Astrocyte of the spinal cord (primary cell): ENCODE data around the gene NTRK2.

Source experiments
- DNase-seq: peaks from one replicate; pipeline ENCODE4 v3.0.0; 2011; ENCODE audit warnings: low read depth, low spot score
- H3K4me3 ChIP-seq: 2 replicates; pipeline ENCODE4 v1.5.1; 2011; ENCODE audit warnings: low read depth, mild to moderate bottlenecking, low read length, moderate library complexity
- in situ Hi-C: cut with HindIII; loops from 2 replicates; pipeline ENCODE4 v1.10.0; 2017; ENCODE audit warnings: low sequenced_read_pairs
- TF ChIP-seq, protein P1 (sequence below): IDR thresholded peaks from 2 replicates; pipeline ENCODE4 v1.5.1; 2012; ENCODE audit warnings: low read depth, mild to moderate bottlenecking, low read length, inconsistent platforms

NTRK2 gene

DNA sequence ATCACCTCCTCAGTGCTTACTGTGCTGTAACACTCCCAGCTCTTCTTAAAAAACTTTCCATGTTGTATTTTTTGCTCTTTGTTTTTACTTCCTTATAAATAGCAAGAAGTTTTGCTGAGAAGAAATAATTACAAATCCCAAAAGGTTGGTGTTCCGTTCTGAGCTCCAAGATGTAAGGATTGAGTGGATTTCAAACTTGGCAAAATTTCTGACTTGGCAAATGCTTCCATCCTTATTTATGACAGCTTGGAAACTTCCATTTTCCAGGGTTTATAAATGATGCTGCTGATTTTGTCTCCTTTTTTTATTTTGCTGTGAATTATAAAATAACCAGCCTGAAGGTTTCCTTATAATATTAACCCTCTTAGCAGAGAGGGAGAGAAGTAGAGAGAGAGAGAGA, 151.9 kb downstream of the NTRK2 start:
- no peak overlapping the region for H3K4me3 ChIP-seq
- in situ Hi-C loops, result no loop called here
- TF ChIP-seq, protein P1, sequence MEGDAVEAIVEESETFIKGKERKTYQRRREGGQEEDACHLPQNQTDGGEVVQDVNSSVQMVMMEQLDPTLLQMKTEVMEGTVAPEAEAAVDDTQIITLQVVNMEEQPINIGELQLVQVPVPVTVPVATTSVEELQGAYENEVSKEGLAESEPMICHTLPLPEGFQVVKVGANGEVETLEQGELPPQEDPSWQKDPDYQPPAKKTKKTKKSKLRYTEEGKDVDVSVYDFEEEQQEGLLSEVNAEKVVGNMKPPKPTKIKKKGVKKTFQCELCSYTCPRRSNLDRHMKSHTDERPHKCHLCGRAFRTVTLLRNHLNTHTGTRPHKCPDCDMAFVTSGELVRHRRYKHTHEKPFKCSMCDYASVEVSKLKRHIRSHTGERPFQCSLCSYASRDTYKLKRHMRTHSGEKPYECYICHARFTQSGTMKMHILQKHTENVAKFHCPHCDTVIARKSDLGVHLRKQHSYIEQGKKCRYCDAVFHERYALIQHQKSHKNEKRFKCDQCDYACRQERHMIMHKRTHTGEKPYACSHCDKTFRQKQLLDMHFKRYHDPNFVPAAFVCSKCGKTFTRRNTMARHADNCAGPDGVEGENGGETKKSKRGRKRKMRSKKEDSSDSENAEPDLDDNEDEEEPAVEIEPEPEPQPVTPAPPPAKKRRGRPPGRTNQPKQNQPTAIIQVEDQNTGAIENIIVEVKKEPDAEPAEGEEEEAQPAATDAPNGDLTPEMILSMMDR, result no peak
- no peak for DNase-seq

DNA sequence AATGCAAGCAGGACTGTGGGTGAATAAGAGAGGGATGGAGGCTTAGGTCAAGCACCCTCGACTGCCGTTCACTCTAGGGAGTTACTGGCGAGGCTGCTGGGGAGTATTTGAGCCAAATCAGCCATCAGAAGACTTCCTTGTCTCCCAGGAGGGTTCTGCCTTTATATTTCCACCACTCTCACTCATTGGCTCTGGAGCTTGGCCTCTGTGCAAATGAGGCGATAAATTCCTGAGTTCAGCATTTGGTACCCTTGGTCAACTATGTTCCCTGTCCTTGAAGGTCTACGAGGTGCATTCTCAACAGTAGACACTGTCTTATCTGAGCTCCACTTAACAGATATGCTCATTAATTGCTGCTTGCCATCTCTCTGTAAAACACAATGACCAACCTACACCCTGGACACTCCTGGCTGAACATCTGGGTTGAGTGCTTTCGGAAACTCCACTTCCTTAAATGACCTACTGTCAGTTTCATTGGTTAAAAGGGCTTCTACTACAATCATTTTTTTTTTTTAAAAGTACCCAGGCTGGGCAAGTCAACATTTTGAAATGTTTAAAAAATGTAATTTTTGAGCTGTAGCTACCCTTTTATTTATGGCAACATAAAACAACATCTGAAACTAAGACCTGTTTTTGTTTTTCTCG, 153.2 kb downstream of the NTRK2 start:
- TF ChIP-seq, protein P1, result no peak
- H3K4me3 ChIP-seq, result no peak overlapping the region
- in situ Hi-C loops, result no loop called here
- no peak for DNase-seq

DNA sequence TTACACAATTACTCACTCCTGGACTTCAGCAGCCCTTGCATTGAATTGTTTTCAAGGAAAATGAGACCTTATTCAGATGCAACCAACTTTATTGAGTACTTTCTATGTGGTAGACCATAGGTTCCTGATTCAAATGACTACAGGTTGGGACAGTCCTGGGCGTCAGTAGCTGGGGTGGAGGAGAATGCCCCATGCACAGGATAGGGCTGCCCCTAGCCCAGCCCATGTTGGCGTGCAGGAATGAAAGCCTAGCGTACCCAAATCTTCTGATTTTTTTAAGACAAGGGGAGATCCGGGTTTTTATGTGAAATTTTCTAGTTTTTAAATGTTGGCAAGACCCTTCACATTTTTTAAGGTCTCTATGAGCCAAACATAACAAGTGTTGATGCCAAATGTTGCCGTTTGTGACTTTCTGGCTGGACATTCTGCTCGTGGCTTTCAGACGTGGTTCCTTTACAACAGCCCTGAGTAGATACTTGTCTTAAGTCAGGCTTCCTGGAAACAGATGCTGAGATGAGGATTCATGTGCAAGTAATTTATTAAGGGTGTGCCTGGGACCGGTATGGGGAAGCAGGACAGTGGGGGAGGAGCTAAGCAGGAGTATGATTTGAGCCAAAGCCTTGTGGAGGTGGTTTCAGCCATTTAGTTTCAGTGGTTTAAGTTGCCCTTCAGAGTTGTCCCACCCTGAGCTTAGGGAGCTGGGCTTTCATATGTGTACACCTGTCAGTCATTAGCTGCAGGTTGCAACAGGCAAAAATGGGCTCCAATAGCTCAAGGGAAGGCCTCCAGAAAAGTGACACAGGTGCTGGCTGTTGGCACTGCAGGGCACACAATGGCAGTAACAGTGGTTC, 154.1 kb downstream of the NTRK2 start:
- H3K4me3 ChIP-seq, result no peak overlapping the region
- in situ Hi-C loops, result no loop called here
- TF ChIP-seq, protein P1, result no peak
- no peak for DNase-seq

DNA sequence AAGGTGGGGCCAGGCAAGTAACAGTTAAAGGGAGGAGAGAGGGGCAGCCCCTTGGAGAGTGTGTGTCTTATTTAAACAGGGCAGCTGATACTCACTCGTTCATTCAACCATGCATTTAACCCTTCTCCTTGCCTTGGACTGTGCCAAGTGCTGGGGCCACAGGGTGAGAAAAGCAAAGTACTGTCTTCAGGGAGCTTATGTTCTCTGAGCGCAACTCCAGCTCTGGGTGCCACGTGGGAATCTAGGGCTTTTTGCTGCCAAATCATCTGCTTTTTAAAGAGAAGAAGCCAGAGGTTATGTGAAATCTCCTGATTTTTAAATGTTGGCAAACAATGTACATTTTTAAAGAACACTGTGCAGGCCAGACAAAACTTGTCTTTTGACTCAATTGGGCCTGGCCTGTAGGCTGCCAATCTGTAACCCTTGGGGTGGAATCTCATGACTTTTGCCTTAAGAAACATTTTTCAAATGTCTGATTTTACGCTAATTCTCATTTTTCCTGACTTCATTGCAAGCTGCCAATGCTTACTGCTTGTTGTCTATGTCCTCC, 157.8 kb downstream of the NTRK2 start:
- in situ Hi-C loops, result no loop called here
- H3K4me3 ChIP-seq, result no peak overlapping the region
- DNase-seq, result no peak
- TF ChIP-seq, protein P1, result no peak

DNA sequence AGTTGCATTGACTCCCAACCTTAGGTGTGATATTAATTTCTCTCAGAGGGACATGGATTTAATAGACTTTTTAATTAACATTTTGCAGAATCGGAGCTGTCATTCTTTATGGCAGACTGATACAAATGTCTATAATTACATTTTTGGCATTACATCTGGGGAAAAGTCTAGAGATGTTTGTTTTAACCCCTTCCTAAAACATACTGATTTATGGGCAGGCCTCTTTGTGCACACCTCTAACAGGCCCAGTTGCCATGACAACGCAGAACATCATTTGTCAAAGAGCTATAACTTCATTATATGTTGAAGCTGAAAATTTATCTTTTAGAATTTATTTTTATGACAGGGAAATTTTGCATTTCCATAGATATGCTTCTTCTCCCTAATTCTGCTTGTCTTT, 158.5 kb downstream of the NTRK2 start:
- in situ Hi-C loops, result no loop called here
- TF ChIP-seq, protein P1, result no peak
- no peak overlapping the region for H3K4me3 ChIP-seq
- DNase-seq, result no peak

DNA sequence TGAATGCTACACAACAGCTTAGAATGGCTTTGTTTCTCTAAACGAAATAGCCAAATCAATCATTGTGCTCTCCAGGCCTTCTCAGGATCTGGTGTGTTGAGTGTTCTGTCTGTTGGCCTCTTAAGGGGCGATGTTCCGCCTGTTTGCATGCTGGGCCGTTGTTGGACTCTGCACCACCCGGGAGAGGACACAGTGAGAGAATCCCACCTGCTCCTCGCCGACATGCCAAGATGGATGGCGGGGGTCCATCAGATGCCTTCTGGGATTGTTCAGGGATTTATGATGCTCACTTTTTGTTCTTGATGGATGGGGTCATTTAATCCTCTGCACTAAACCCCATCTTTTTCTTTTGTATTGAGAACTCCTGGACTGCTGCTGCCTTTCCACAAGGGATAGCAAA, 159.9 kb downstream of the NTRK2 start:
- no peak overlapping the region for H3K4me3 ChIP-seq
- TF ChIP-seq, protein P1, result no peak
- no peak for DNase-seq
- in situ Hi-C loops, result no loop called here
